Upper lobe of left lung (tissue), 6 donors: ENCODE data around the gene HKDC1. TPM values are rescaled to one million over a fixed set of nuclear protein-coding genes. Genes with fewer than 3 reads are reported as not detected.

Source experiments
- ATAC-seq, 2 donors: fragments of 200-7000 bp; cut with Tn5 transposase; one replicate each; pipeline ENCODE4 v1.9.1; 2022; ENCODE audit warnings: mild to moderate bottlenecking in 2 of 2, moderate library complexity in 2 of 2; ENCODE audit not compliant: low FRiP score in 2 of 2
- DNase-seq, 2 donors: peaks; one replicate each; pipeline ENCODE4 v3.0.0-alpha.2; 2019 to 2020
- H3K27ac ChIP-seq, 4 donors: fragments of 200-600 bp; sonication (generic); one replicate each; pipeline ENCODE4 v1.5.1; 2016 to 2019
- H3K27me3 ChIP-seq, 4 donors: fragments of 200-600 bp; sonication (generic); one replicate each; pipeline ENCODE4 v1.5.1; 2017 to 2019
- H3K36me3 ChIP-seq, 4 donors: fragments of 200-600 bp; sonication (generic); one replicate each; pipeline ENCODE4 v1.5.1; 2016 to 2019
- H3K4me1 ChIP-seq, 4 donors: fragments of 200-600 bp; sonication (generic); one replicate each; pipeline ENCODE4 v1.5.1; 2018 to 2019
- H3K4me3 ChIP-seq, 4 donors: fragments of 200-600 bp; sonication (generic); one replicate each; pipeline ENCODE4 v1.5.1; 2017 to 2019; ENCODE audit warnings: mild to moderate bottlenecking in 2 of 4, moderate library complexity in 1 of 4
- H3K9me3 ChIP-seq, 4 donors: fragments of 200-600 bp; sonication (generic); one replicate each; pipeline ENCODE4 v1.5.1; 2018 to 2019
- CTCF ChIP-seq, 6 experiments: fragments of 450-650 bp in 4 of 6; fragments of 200-600 bp in 2 of 6; sonication (generic) in 2 of 6; IDR thresholded peaks; one replicate each; pipeline ENCODE4 v1.5.1; 2016 to 2019; ENCODE audit warnings: antibody characterized with exemption in 6 of 6
- EP300 ChIP-seq, 4 donors: sonication (generic); formaldehyde crosslinking; IDR thresholded peaks; one replicate each; pipeline ENCODE4 v1.5.1; 2017; ENCODE audit warnings: antibody characterized with exemption in 4 of 4, control low read depth in 2 of 4
- POLR2A ChIP-seq, 4 donors: fragments of 450-650 bp; IDR thresholded peaks; one replicate each; pipeline ENCODE4 v1.5.1; 2016 to 2017; ENCODE audit warnings: antibody characterized with exemption in 4 of 4, mild to moderate bottlenecking in 2 of 4
- POLR2AphosphoS5 ChIP-seq, 2 donors: sonication (generic); formaldehyde crosslinking; IDR thresholded peaks; one replicate each; pipeline ENCODE4 v1.5.1; 2017; ENCODE audit warnings: antibody characterized with exemption in 2 of 2
- WGBS, 2 donors: methylation state at CpG; one replicate each; pipeline ENCODE4 v1.1.5; 2017 to 2018; 5-methylcytosine and 5-hydroxymethylcytosine counted together
- total RNA-seq, 6 donors: library from RNA; depleted of rRNA in 4 of 6; stranded (reverse); fragments of >200 nt in 4 of 6; gene quantifications; one replicate each; pipeline versions ENCODE4 v1.1.0 to v1.2.1, GENCODE V29; 2016 to 2021
- donor health status: DM: no; HTN: no; CAD: no; lungs with moderate emphysema.
- donor health status: DM: no; HTN: yes; CAD: no; lungs with severe emphysema.

Gene HKDC1
- total RNA-seq, 6 donors from 2014 or later, result 3.2 to 12.6 (median 7.5) TPM

GRCh38 chr10:69216577-69217118 is 3.5 kb upstream of the HKDC1 start:
- no peak for ATAC-seq
- WGBS, 2 donors, result 94% methylated on average over 11 of the region's 11 CpGs
- no peak for TF ChIP-seq POLR2AphosphoS5 (IDR thresholded peaks at IDR 0.05)
- no peak for TF ChIP-seq CTCF (IDR thresholded peaks at IDR 0.05)
- no peak for TF ChIP-seq POLR2A (IDR thresholded peaks at IDR 0.05)

GRCh38 chr10:69217119-69217754 is 2.9 kb upstream of the HKDC1 start:
- Histone ChIP-seq H3K36me3 (no peaks in the 10 kb centered on the region), H3K4me3 (no peak overlapping the region), H3K4me1 (peaks cover 3 to 34% (median 19%) of the 10 kb centered on the region in 4 donors), H3K9me3 (no peaks in the 10 kb centered on the region), H3K27ac (peak overlapping the region in 2 of 4 donors; percentile 27 to 56), H3K27me3 (no peaks in the 10 kb centered on the region)
- WGBS, 2 donors, result 70 to 76% methylated on average over 4 of the region's 4 CpGs
- peak; percentile 51 to 59 for ATAC-seq
- no peak for DNase-seq
- TF ChIP-seq CTCF (IDR thresholded peaks at IDR 0.05) (no peak), POLR2A (IDR thresholded peaks at IDR 0.05) (no peak), POLR2AphosphoS5 (IDR thresholded peaks at IDR 0.05) (no peak), EP300 (IDR thresholded peaks at IDR 0.05) (peak in 1 of 4 donors; percentile 34)

More at GRCh38 chr10:69216577-69217118, 3.5 kb upstream of the HKDC1 start:
- no peak for DNase-seq
- H3K4me1 ChIP-seq, result peaks cover 3 to 28% (median 14%) of the 10 kb centered on the region in 4 donors
- H3K36me3 ChIP-seq, result no peaks in the 10 kb centered on the region
- no peaks in the 10 kb centered on the region for H3K9me3 ChIP-seq
- H3K27ac ChIP-seq, result peak overlapping the region in 1 of 4 donors; percentile 52
- no peak overlapping the region for H3K4me3 ChIP-seq
- no peaks in the 10 kb centered on the region for H3K27me3 ChIP-seq

DNA sequence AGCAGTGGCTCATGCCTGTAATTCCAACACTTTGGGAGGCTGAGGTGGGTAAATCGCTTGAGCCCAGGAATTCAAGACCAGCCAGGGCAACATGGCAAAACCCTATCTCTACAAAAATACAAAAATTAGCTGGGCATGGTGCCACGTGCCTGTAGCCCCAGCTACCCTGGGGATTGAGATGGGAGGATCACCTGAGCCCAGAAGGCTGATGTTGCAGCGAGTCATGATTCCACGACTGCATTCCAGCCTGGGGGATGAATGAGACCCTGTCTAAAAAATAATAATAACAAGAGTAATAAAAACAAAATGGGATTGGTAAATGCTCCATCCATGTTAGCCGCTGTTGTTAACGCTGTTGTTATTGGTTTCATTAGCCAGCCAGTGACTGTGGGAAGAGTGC is 1.3 kb upstream of the HKDC1 start:
- Histone ChIP-seq H3K36me3 (no peaks in the 10 kb centered on the region), H3K27me3 (no peaks in the 10 kb centered on the region), H3K4me1 (peaks cover 3 to 38% (median 25%) of the 10 kb centered on the region in 4 donors), H3K4me3 (no peak overlapping the region), H3K27ac (no peak overlapping the region), H3K9me3 (no peaks in the 10 kb centered on the region)
- 92 to 93% methylated on average over 6 of the region's 6 CpGs for WGBS, 2 donors
- no peak for DNase-seq
- ATAC-seq, result no peak
- no peak for TF ChIP-seq POLR2AphosphoS5 (IDR thresholded peaks at IDR 0.05)
- no peak for TF ChIP-seq EP300 (IDR thresholded peaks at IDR 0.05)
- no peak for TF ChIP-seq CTCF (IDR thresholded peaks at IDR 0.05)
- TF ChIP-seq POLR2A (IDR thresholded peaks at IDR 0.05), result no peak

- peak overlapping the region in 2 of 4 donors; percentile 6 to 32 for H3K4me3 ChIP-seq
- H3K36me3 ChIP-seq, result no peaks in the 10 kb centered on the region
- peak in 1 of 2 donors; percentile 71 for DNase-seq
- peak in 1 of 4 donors; percentile 64 for TF ChIP-seq EP300 (IDR thresholded peaks at IDR 0.05)
- TF ChIP-seq CTCF (IDR thresholded peaks at IDR 0.05), result no peak
- TF ChIP-seq POLR2AphosphoS5 (IDR thresholded peaks at IDR 0.05), result peak in 1 of 2 donors; percentile 33
- no peak for TF ChIP-seq POLR2A (IDR thresholded peaks at IDR 0.05)
- peak; percentile 34 to 35 for ATAC-seq
- H3K27ac ChIP-seq, result peak overlapping the region in 3 of 4 donors; percentile 47 to 64 (median 53)
- no peaks in the 10 kb centered on the region for H3K9me3 ChIP-seq
- 63 to 72% methylated on average over 9 of the region's 9 CpGs for WGBS, 2 donors
- peaks cover 2 to 32% (median 19%) of the 10 kb centered on the region in 4 donors for H3K4me1 ChIP-seq
- H3K27me3 ChIP-seq, result no peaks in the 10 kb centered on the region
Observed at GRCh38 chr10:69220507-69220906, 375 bp downstream of the HKDC1 start.
